Hematopoietic multipotent progenitor cell treated with erythropoietin and hydrocortisone succinate and interleukin-3 and kit ligand, for 8 days (in vitro differentiated cells): ENCODE data around the gene KLF3.
"Not testable (repeated sequence)": the region's sequence is repeated elsewhere in the genome, so short reads cannot be mapped to it uniquely, and the experiment has no call there.

Experiments used
- DNase-seq: peaks from one replicate; pipeline ENCODE4 v3.0.0-alpha.2; 2015

Gene KLF3

GRCh38 chr4:38663801-38664705, at the start of gene KLF3:
KLF3 (plus strand) TSS chr4:38664199; CDS start chr4:38680626, 16,427 bp downstream.
- peak; percentile 91 for DNase-seq

- DNase-seq: no peak
Measured at GRCh38 chr4:38614231-38614630, 49.8 kb upstream of the KLF3 start.

GRCh38 chr4:38615847-38616246, 48.2 kb upstream of the KLF3 start:
- DNase-seq: peak; percentile 59

GRCh38 chr4:38618505-38618904, 45.5 kb upstream of the KLF3 start:
- DNase-seq: no peak

- no peak for DNase-seq
Measured at GRCh38 chr4:38619316-38619715, 44.7 kb upstream of the KLF3 start.

- no peak for DNase-seq
Measured at GRCh38 chr4:38620065-38620464, 43.9 kb upstream of the KLF3 start.

GRCh38 chr4:38620527-38621027, 43.4 kb upstream of the KLF3 start:
- DNase-seq: no peak

- peak; percentile 76 for DNase-seq
Measured at GRCh38 chr4:38621028-38621684, 42.8 kb upstream of the KLF3 start.

- no peak for DNase-seq
Measured at GRCh38 chr4:38621831-38622230, 42.2 kb upstream of the KLF3 start.

- not testable (repeated sequence) for DNase-seq
Measured at GRCh38 chr4:38622340-38622739, 41.7 kb upstream of the KLF3 start.

GRCh38 chr4:38623260-38623659, 40.7 kb upstream of the KLF3 start:
- no peak for DNase-seq

- no peak for DNase-seq
Measured at GRCh38 chr4:38624311-38624710, 39.7 kb upstream of the KLF3 start.

- no peak for DNase-seq
Measured at GRCh38 chr4:38625508-38625907, 38.5 kb upstream of the KLF3 start.

GRCh38 chr4:38626901-38627444, 37.0 kb upstream of the KLF3 start:
- not testable (repeated sequence) for DNase-seq

GRCh38 chr4:38630519-38630918, 33.5 kb upstream of the KLF3 start:
- DNase-seq: no peak

GRCh38 chr4:38634047-38634759, 29.8 kb upstream of the KLF3 start:
- no peak for DNase-seq

GRCh38 chr4:38639242-38639641, 24.8 kb upstream of the KLF3 start:
- no peak for DNase-seq

GRCh38 chr4:38641811-38642210, 22.2 kb upstream of the KLF3 start:
- no peak for DNase-seq

GRCh38 chr4:38644201-38644600, 19.8 kb upstream of the KLF3 start:
- no peak for DNase-seq

- no peak for DNase-seq
Measured at GRCh38 chr4:38647101-38647819, 16.7 kb upstream of the KLF3 start.

GRCh38 chr4:38650133-38650532, 13.9 kb upstream of the KLF3 start:
- DNase-seq: no peak

GRCh38 chr4:38654273-38654672, 9.7 kb upstream of the KLF3 start:
- no peak for DNase-seq
